Cardiac fibroblast (primary cell): ENCODE measurements around the gene KLF7.
A peak's percentile ranks its signal among the peaks of the same experiment; 100 is the strongest.

ENCODE experiments used
- DNase-seq, 2 donors: peaks; one replicate each; pipeline versions ENCODE4 v3.0.0 to v3.0.0-alpha.2; 2010; ENCODE audit warnings: low read depth in 2 of 2
- H3K4me3 ChIP-seq, 2 donors: replicated peaks in 1 of 2; 1 replicate in 1 of 2; 2 replicates in 1 of 2; pipeline ENCODE4 v1.5.1; 2011; ENCODE audit warnings: low read depth in 2 of 2, low read length in 2 of 2, mild to moderate bottlenecking in 2 of 2, moderate library complexity in 1 of 2
- TF ChIP-seq, protein P1 (sequence below): IDR thresholded peaks from one replicate; pipeline ENCODE4 v1.5.1; 2011; ENCODE audit warnings: low read depth, mild to moderate bottlenecking, low read length, inconsistent platforms

The KLF7 gene

GRCh38 chr2:207135801-207136457 is 29.8 kb downstream of the KLF7 start:
- TF ChIP-seq, protein P1, sequence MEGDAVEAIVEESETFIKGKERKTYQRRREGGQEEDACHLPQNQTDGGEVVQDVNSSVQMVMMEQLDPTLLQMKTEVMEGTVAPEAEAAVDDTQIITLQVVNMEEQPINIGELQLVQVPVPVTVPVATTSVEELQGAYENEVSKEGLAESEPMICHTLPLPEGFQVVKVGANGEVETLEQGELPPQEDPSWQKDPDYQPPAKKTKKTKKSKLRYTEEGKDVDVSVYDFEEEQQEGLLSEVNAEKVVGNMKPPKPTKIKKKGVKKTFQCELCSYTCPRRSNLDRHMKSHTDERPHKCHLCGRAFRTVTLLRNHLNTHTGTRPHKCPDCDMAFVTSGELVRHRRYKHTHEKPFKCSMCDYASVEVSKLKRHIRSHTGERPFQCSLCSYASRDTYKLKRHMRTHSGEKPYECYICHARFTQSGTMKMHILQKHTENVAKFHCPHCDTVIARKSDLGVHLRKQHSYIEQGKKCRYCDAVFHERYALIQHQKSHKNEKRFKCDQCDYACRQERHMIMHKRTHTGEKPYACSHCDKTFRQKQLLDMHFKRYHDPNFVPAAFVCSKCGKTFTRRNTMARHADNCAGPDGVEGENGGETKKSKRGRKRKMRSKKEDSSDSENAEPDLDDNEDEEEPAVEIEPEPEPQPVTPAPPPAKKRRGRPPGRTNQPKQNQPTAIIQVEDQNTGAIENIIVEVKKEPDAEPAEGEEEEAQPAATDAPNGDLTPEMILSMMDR: no peak
- no peak overlapping the region for H3K4me3 ChIP-seq
- no peak for DNase-seq

GRCh38 chr2:207135340-207135739 is 30.4 kb downstream of the KLF7 start:
- no peak overlapping the region for H3K4me3 ChIP-seq
- TF ChIP-seq, protein P1: no peak
- DNase-seq: peak; percentile 63 to 79

GRCh38 chr2:207133820-207134519 is 31.8 kb downstream of the KLF7 start:
- TF ChIP-seq, protein P1: no peak
- peak; percentile 96 to 99 for DNase-seq
- H3K4me3 ChIP-seq: peak overlapping the region in 1 of 2 donors; percentile 5

GRCh38 chr2:207133458-207133819 is 32.3 kb downstream of the KLF7 start:
- TF ChIP-seq, protein P1: no peak
- no peak overlapping the region for H3K4me3 ChIP-seq
- no peak for DNase-seq

DNA sequence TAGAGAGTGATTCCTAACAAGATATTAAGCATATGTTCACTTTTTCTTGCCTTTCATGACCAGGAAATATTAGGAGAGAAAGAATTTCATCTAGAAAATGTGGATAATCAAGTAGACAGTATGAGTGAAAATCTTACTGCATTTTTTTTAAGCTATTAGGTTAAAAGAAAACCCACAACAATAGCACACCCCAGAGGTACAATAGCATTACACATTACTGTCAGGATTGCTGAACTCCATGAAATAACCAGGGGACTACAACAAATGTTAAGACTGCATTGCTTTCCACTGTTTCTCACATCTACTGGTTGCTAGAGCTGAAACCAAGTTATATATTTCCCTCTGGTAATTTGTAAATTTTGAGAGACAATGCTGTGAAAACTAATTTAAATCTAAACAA is 33.7 kb downstream of the KLF7 start:
- H3K4me3 ChIP-seq: no peak overlapping the region
- peak in 1 of 2 donors; percentile 51 for DNase-seq
- TF ChIP-seq, protein P1: no peak

GRCh38 chr2:207131594-207131993 is 34.2 kb downstream of the KLF7 start:
- no peak overlapping the region for H3K4me3 ChIP-seq
- peak in 1 of 2 donors; percentile 56 for DNase-seq
- TF ChIP-seq, protein P1: no peak
